Mesenchymal stem cell (in vitro differentiated cells and primary cell): Measurements from ENCODE around the gene HSFX1.
"Not testable (repeated sequence)": the region's sequence is repeated elsewhere in the genome, so short reads cannot be mapped to it uniquely, and the experiment has no call there.

Source experiments
- DNase-seq: peaks from one replicate; pipeline ENCODE4 v3.0.0-alpha.2; 2013
- H2AFZ ChIP-seq: one replicate; pipeline ENCODE4 v1.6.1; 2013; ENCODE audit warnings: low read depth, mild to moderate bottlenecking, control low read depth, inconsistent platforms, low read length, moderate library complexity
- H2AK5ac ChIP-seq: 2 replicates; pipeline ENCODE4 v1.6.1; 2013; ENCODE audit warnings: low read length, moderate library complexity, mild to moderate bottlenecking, inconsistent platforms; ENCODE audit not compliant: severe bottlenecking
- H2BK120ac ChIP-seq: one replicate; pipeline ENCODE4 v1.6.1; 2013; ENCODE audit warnings: low read depth, mild to moderate bottlenecking, inconsistent platforms, low read length, moderate library complexity
- H2BK12ac ChIP-seq, 2 experiments: one replicate each; pipeline ENCODE4 v1.6.1; 2013; ENCODE audit warnings: inconsistent platforms in 2 of 2, low read length in 2 of 2, mild to moderate bottlenecking in 2 of 2, moderate library complexity in 2 of 2, control low read depth in 1 of 2
- H2BK15ac ChIP-seq: one replicate; pipeline ENCODE4 v1.6.1; 2013; ENCODE audit warnings: mild to moderate bottlenecking, low read depth, inconsistent platforms; ENCODE audit not compliant: poor library complexity, severe bottlenecking
- H2BK5ac ChIP-seq: 2 replicates; pipeline ENCODE4 v1.6.1; 2013; ENCODE audit warnings: low read depth, mild to moderate bottlenecking, low read length, control low read depth, inconsistent platforms; ENCODE audit not compliant: poor library complexity, severe bottlenecking
- H3K14ac ChIP-seq, 2 experiments: one replicate each; pipeline ENCODE4 v1.6.1; 2013; ENCODE audit warnings: inconsistent platforms in 2 of 2, low read length in 2 of 2, control low read depth in 1 of 2, mild to moderate bottlenecking in 1 of 2, moderate library complexity in 1 of 2
- H3K18ac ChIP-seq, 2 experiments: one replicate each; pipeline ENCODE4 v1.6.1; 2013; ENCODE audit warnings: inconsistent platforms in 2 of 2, low read length in 2 of 2, control low read depth in 1 of 2, low read depth in 1 of 2, mild to moderate bottlenecking in 1 of 2
- H3K23ac ChIP-seq, 2 experiments: one replicate each; pipeline ENCODE4 v1.6.1; 2013; ENCODE audit warnings: inconsistent platforms in 2 of 2, low read length in 2 of 2, mild to moderate bottlenecking in 2 of 2, moderate library complexity in 2 of 2, control low read depth in 1 of 2
- H3K27ac ChIP-seq: 2 replicates; pipeline ENCODE4 v1.5.1; 2013; ENCODE audit warnings: mild to moderate bottlenecking, moderate library complexity, low read length, control low read depth, inconsistent platforms; ENCODE audit not compliant: poor library complexity, severe bottlenecking
- H3K27me3 ChIP-seq, 2 experiments: 2 replicates each; pipeline versions ENCODE4 v1.6.1 to v1.7.0; 2013; ENCODE audit warnings: low read length in 2 of 2, mild to moderate bottlenecking in 2 of 2, moderate library complexity in 2 of 2, control low read depth in 1 of 2, inconsistent platforms in 1 of 2; ENCODE audit not compliant: control insufficient read depth in 1 of 2, insufficient read depth in 1 of 2
- H3K36me3 ChIP-seq, 2 experiments: 2 replicates each; pipeline versions ENCODE4 v1.6.1 to v1.7.0; 2013; ENCODE audit warnings: low read length in 2 of 2, control low read depth in 1 of 2, inconsistent platforms in 1 of 2, low read depth in 1 of 2, mild to moderate bottlenecking in 1 of 2; ENCODE audit not compliant: insufficient read depth in 2 of 2, control insufficient read depth in 1 of 2
- H3K4ac ChIP-seq, 2 experiments: one replicate each; pipeline ENCODE4 v1.6.1; 2013; ENCODE audit warnings: inconsistent platforms in 2 of 2, low read length in 2 of 2, mild to moderate bottlenecking in 2 of 2, moderate library complexity in 2 of 2, control low read depth in 1 of 2, low read depth in 1 of 2
- H3K4me1 ChIP-seq: 2 replicates; pipeline ENCODE4 v1.6.1; 2013; ENCODE audit warnings: low read depth, low read length, control low read depth; ENCODE audit not compliant: control insufficient read depth, insufficient read depth
- H3K4me2 ChIP-seq: 2 replicates; pipeline ENCODE4 v1.6.1; 2013; ENCODE audit warnings: low read length, mild to moderate bottlenecking, inconsistent platforms; ENCODE audit not compliant: poor library complexity, severe bottlenecking
- H3K4me3 ChIP-seq, 2 experiments: 2 replicates each; pipeline versions ENCODE4 v1.5.1 to v1.7.0; 2013; ENCODE audit warnings: low read length in 2 of 2, mild to moderate bottlenecking in 2 of 2, control low read depth in 1 of 2, low read depth in 1 of 2; ENCODE audit not compliant: insufficient read depth in 1 of 2
- H3K79me1 ChIP-seq: replicated peaks from 2 replicates; pipeline ENCODE4 v1.6.1; 2013; ENCODE audit warnings: mild to moderate bottlenecking, control low read depth, low read length, inconsistent platforms; ENCODE audit not compliant: poor library complexity, severe bottlenecking
- H3K9ac ChIP-seq: 2 replicates; pipeline ENCODE4 v1.7.0; 2013; ENCODE audit warnings: mild to moderate bottlenecking, low read length, moderate library complexity
- H3K9me3 ChIP-seq: 2 replicates; pipeline ENCODE4 v1.7.0; 2013; ENCODE audit warnings: mild to moderate bottlenecking, low read length; ENCODE audit not compliant: control insufficient read depth
- H4K8ac ChIP-seq: one replicate; pipeline ENCODE4 v1.6.1; 2013; ENCODE audit warnings: inconsistent platforms, mild to moderate bottlenecking, low read length, moderate library complexity
- H4K91ac ChIP-seq: one replicate; pipeline ENCODE4 v1.6.1; 2013; ENCODE audit warnings: mild to moderate bottlenecking, low read length, inconsistent platforms
- WGBS: methylation state at CpG from one replicate; pipeline ENCODE4 v1.1.7; 2013; ENCODE audit warnings: mixed read lengths; 5-methylcytosine and 5-hydroxymethylcytosine counted together

Gene HSFX1

GRCh38 chrX:149757206-149758067, 16.4 kb upstream of the HSFX1 start:
- Histone ChIP-seq H3K9ac (no peak overlapping the region), H2BK120ac (no peak overlapping the region), H4K91ac (no peak overlapping the region), H3K4me3 (no peak overlapping the region), H2BK12ac (no peak overlapping the region), H3K14ac (no peak overlapping the region), H2AFZ (no peak overlapping the region), H2BK5ac (no peak overlapping the region), H3K36me3 (no peaks in the 10 kb centered on the region), H2BK15ac (no peak overlapping the region), H2AK5ac (no peak overlapping the region), H3K4me1 (no peaks in the 10 kb centered on the region), H3K23ac (no peak overlapping the region), H3K27ac (no peak overlapping the region), H3K27me3 (peaks cover 0 to 3% of the 10 kb centered on the region in 2 experiments), H3K9me3 (no peaks in the 10 kb centered on the region), H3K18ac (no peak overlapping the region), H4K8ac (no peak overlapping the region), H3K79me1 (no peaks in the 10 kb centered on the region), H3K4ac (no peak overlapping the region), H3K4me2 (no peak overlapping the region)
- no peak for DNase-seq
- WGBS, result 75% methylated on average over 8 of the region's 8 CpGs

GRCh38 chrX:149758068-149758714, 15.7 kb upstream of the HSFX1 start:
- no peak overlapping the region for H3K14ac ChIP-seq

GRCh38 chrX:149758715-149759078, 15.2 kb upstream of the HSFX1 start:
- not testable (repeated sequence) for H3K18ac ChIP-seq, H2BK5ac ChIP-seq, H3K36me3 ChIP-seq, H2BK120ac ChIP-seq, H3K9ac ChIP-seq, H2AK5ac ChIP-seq, H3K27me3 ChIP-seq, H3K27ac ChIP-seq, H3K14ac ChIP-seq, H2BK12ac ChIP-seq, DNase-seq, H3K4me2 ChIP-seq, H3K79me1 ChIP-seq, H4K8ac ChIP-seq, H2AFZ ChIP-seq, H3K4ac ChIP-seq, H2BK15ac ChIP-seq, H3K4me3 ChIP-seq, H3K23ac ChIP-seq, H3K4me1 ChIP-seq, H3K9me3 ChIP-seq, H4K91ac ChIP-seq
- WGBS, result 90% methylated on average over 6 of the region's 17 CpGs

More at GRCh38 chrX:149758068-149758714, 15.7 kb upstream of the HSFX1 start:
- Histone ChIP-seq H2AFZ (no peak overlapping the region), H2AK5ac (no peak overlapping the region), H2BK15ac (no peak overlapping the region), H4K91ac (no peak overlapping the region), H3K18ac (no peak overlapping the region), H3K4me3 (no peak overlapping the region), H3K4me2 (no peak overlapping the region), H4K8ac (no peak overlapping the region), H3K23ac (no peak overlapping the region), H3K36me3 (no peaks in the 10 kb centered on the region), H3K4ac (no peak overlapping the region), H3K9ac (no peak overlapping the region), H3K27ac (no peak overlapping the region), H3K79me1 (no peaks in the 10 kb centered on the region), H3K9me3 (no peaks in the 10 kb centered on the region), H2BK12ac (no peak overlapping the region), H2BK5ac (no peak overlapping the region), H3K4me1 (no peaks in the 10 kb centered on the region), H3K27me3 (peaks cover 0 to 3% of the 10 kb centered on the region in 2 experiments), H2BK120ac (no peak overlapping the region)
- no peak for DNase-seq
- WGBS, result 90% methylated on average over 6 of the region's 18 CpGs

- Histone ChIP-seq H4K8ac (no peak overlapping the region), H3K23ac (no peak overlapping the region), H3K14ac (no peak overlapping the region), H3K4ac (no peak overlapping the region), H3K27ac (no peak overlapping the region), H2AFZ (no peak overlapping the region), H3K79me1 (no peaks in the 10 kb centered on the region), H3K9me3 (no peaks in the 10 kb centered on the region), H2BK12ac (no peak overlapping the region), H3K9ac (no peak overlapping the region), H3K4me3 (no peak overlapping the region), H3K4me2 (no peak overlapping the region), H2BK15ac (no peak overlapping the region), H3K27me3 (peaks cover 0 to 3% of the 10 kb centered on the region in 2 experiments), H3K4me1 (no peaks in the 10 kb centered on the region), H2AK5ac (no peak overlapping the region), H4K91ac (no peak overlapping the region), H2BK5ac (no peak overlapping the region), H3K36me3 (no peaks in the 10 kb centered on the region), H3K18ac (no peak overlapping the region), H2BK120ac (no peak overlapping the region)
- WGBS, result 87% methylated on average over 7 of the region's 7 CpGs
- no peak for DNase-seq
Observed at GRCh38 chrX:149759824-149760223, 14.0 kb upstream of the HSFX1 start.
